Mesenchymal stem cell (in vitro differentiated cells and primary cell): ENCODE measurements around the gene FAM174C.

ENCODE experiments used
- DNase-seq: peaks from one replicate; pipeline ENCODE4 v3.0.0-alpha.2; 2013
- H2AFZ ChIP-seq: one replicate; pipeline ENCODE4 v1.6.1; 2013; ENCODE audit warnings: low read depth, mild to moderate bottlenecking, control low read depth, inconsistent platforms, low read length, moderate library complexity
- H2AK5ac ChIP-seq: 2 replicates; pipeline ENCODE4 v1.6.1; 2013; ENCODE audit warnings: low read length, moderate library complexity, mild to moderate bottlenecking, inconsistent platforms; ENCODE audit not compliant: severe bottlenecking
- H2BK120ac ChIP-seq: one replicate; pipeline ENCODE4 v1.6.1; 2013; ENCODE audit warnings: low read depth, mild to moderate bottlenecking, inconsistent platforms, low read length, moderate library complexity
- H2BK12ac ChIP-seq, 2 experiments: one replicate each; pipeline ENCODE4 v1.6.1; 2013; ENCODE audit warnings: inconsistent platforms in 2 of 2, low read length in 2 of 2, mild to moderate bottlenecking in 2 of 2, moderate library complexity in 2 of 2, control low read depth in 1 of 2
- H2BK15ac ChIP-seq: one replicate; pipeline ENCODE4 v1.6.1; 2013; ENCODE audit warnings: mild to moderate bottlenecking, low read depth, inconsistent platforms; ENCODE audit not compliant: poor library complexity, severe bottlenecking
- H2BK5ac ChIP-seq: 2 replicates; pipeline ENCODE4 v1.6.1; 2013; ENCODE audit warnings: low read depth, mild to moderate bottlenecking, low read length, control low read depth, inconsistent platforms; ENCODE audit not compliant: poor library complexity, severe bottlenecking
- H3K14ac ChIP-seq, 2 experiments: one replicate each; pipeline ENCODE4 v1.6.1; 2013; ENCODE audit warnings: inconsistent platforms in 2 of 2, low read length in 2 of 2, control low read depth in 1 of 2, mild to moderate bottlenecking in 1 of 2, moderate library complexity in 1 of 2
- H3K18ac ChIP-seq, 2 experiments: one replicate each; pipeline ENCODE4 v1.6.1; 2013; ENCODE audit warnings: inconsistent platforms in 2 of 2, low read length in 2 of 2, control low read depth in 1 of 2, low read depth in 1 of 2, mild to moderate bottlenecking in 1 of 2
- H3K23ac ChIP-seq, 2 experiments: one replicate each; pipeline ENCODE4 v1.6.1; 2013; ENCODE audit warnings: inconsistent platforms in 2 of 2, low read length in 2 of 2, mild to moderate bottlenecking in 2 of 2, moderate library complexity in 2 of 2, control low read depth in 1 of 2
- H3K27ac ChIP-seq: 2 replicates; pipeline ENCODE4 v1.5.1; 2013; ENCODE audit warnings: mild to moderate bottlenecking, moderate library complexity, low read length, control low read depth, inconsistent platforms; ENCODE audit not compliant: poor library complexity, severe bottlenecking
- H3K27me3 ChIP-seq, 2 experiments: 2 replicates each; pipeline versions ENCODE4 v1.6.1 to v1.7.0; 2013; ENCODE audit warnings: low read length in 2 of 2, mild to moderate bottlenecking in 2 of 2, moderate library complexity in 2 of 2, control low read depth in 1 of 2, inconsistent platforms in 1 of 2; ENCODE audit not compliant: control insufficient read depth in 1 of 2, insufficient read depth in 1 of 2
- H3K36me3 ChIP-seq, 2 experiments: 2 replicates each; pipeline versions ENCODE4 v1.6.1 to v1.7.0; 2013; ENCODE audit warnings: low read length in 2 of 2, control low read depth in 1 of 2, inconsistent platforms in 1 of 2, low read depth in 1 of 2, mild to moderate bottlenecking in 1 of 2; ENCODE audit not compliant: insufficient read depth in 2 of 2, control insufficient read depth in 1 of 2
- H3K4ac ChIP-seq, 2 experiments: one replicate each; pipeline ENCODE4 v1.6.1; 2013; ENCODE audit warnings: inconsistent platforms in 2 of 2, low read length in 2 of 2, mild to moderate bottlenecking in 2 of 2, moderate library complexity in 2 of 2, control low read depth in 1 of 2, low read depth in 1 of 2
- H3K4me1 ChIP-seq: 2 replicates; pipeline ENCODE4 v1.6.1; 2013; ENCODE audit warnings: low read depth, low read length, control low read depth; ENCODE audit not compliant: control insufficient read depth, insufficient read depth
- H3K4me2 ChIP-seq: 2 replicates; pipeline ENCODE4 v1.6.1; 2013; ENCODE audit warnings: low read length, mild to moderate bottlenecking, inconsistent platforms; ENCODE audit not compliant: poor library complexity, severe bottlenecking
- H3K4me3 ChIP-seq, 2 experiments: 2 replicates each; pipeline versions ENCODE4 v1.5.1 to v1.7.0; 2013; ENCODE audit warnings: low read length in 2 of 2, mild to moderate bottlenecking in 2 of 2, control low read depth in 1 of 2, low read depth in 1 of 2; ENCODE audit not compliant: insufficient read depth in 1 of 2
- H3K79me1 ChIP-seq: replicated peaks from 2 replicates; pipeline ENCODE4 v1.6.1; 2013; ENCODE audit warnings: mild to moderate bottlenecking, control low read depth, low read length, inconsistent platforms; ENCODE audit not compliant: poor library complexity, severe bottlenecking
- H3K9ac ChIP-seq: 2 replicates; pipeline ENCODE4 v1.7.0; 2013; ENCODE audit warnings: mild to moderate bottlenecking, low read length, moderate library complexity
- H3K9me3 ChIP-seq: 2 replicates; pipeline ENCODE4 v1.7.0; 2013; ENCODE audit warnings: mild to moderate bottlenecking, low read length; ENCODE audit not compliant: control insufficient read depth
- H4K8ac ChIP-seq: one replicate; pipeline ENCODE4 v1.6.1; 2013; ENCODE audit warnings: inconsistent platforms, mild to moderate bottlenecking, low read length, moderate library complexity
- H4K91ac ChIP-seq: one replicate; pipeline ENCODE4 v1.6.1; 2013; ENCODE audit warnings: mild to moderate bottlenecking, low read length, inconsistent platforms
- WGBS: methylation state at CpG from one replicate; pipeline ENCODE4 v1.1.7; 2013; ENCODE audit warnings: mixed read lengths; 5-methylcytosine and 5-hydroxymethylcytosine counted together

Gene FAM174C

DNA sequence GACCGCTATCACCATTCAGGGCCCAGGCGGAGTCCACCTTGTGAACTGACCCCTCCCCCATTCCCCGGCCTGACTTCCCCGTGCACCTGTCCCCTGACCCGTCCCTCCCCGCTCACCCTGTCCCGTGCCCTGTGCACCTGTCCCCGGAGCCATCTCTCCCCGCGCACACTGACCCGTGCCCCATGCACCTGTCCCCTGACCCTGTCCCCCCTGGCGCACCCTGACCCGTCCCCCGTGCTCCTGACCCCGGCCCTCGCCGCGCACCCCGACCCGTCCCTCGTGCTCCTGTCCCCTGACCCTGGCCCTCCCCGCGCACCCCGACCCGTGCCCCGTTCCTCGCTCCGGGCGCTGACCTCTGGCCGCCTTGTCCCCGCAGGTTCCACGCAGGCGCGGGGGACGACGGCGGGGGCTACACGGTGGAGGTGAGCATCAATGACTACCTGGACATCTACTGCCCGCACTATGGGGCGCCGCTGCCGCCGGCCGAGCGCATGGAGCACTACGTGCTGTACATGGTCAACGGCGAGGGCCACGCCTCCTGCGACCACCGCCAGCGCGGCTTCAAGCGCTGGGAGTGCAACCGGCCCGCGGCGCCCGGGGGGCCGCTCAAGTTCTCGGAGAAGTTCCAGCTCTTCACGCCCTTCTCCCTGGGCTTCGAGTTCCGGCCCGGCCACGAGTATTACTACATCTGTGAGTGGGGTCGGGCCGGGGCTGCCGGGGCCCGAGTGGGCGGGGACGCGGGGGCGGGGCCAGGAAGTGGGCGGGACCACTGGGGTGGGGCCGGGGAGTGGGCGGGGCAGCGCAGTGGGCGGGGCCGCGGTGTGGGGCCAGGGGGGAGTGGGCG is 20.1 kb downstream of the FAM174C start:
- Histone ChIP-seq H3K4ac (no peak overlapping the region), H3K4me3 (no peak overlapping the region), H3K4me1 (peaks cover 13% of the 10 kb centered on the region), H3K14ac (no peak overlapping the region), H2BK120ac (no peak overlapping the region), H3K79me1 (no peaks in the 10 kb centered on the region), H4K91ac (no peak overlapping the region), H2BK5ac (no peak overlapping the region), H3K9me3 (no peaks in the 10 kb centered on the region), H3K18ac (peak overlapping the region in 1 of 2 experiments; percentile 18), H4K8ac (peak overlapping the region; percentile 59), H3K23ac (no peak overlapping the region), H3K27me3 (peaks cover 40 to 75% of the 10 kb centered on the region in 2 experiments), H2BK12ac (no peak overlapping the region), H3K27ac (no peak overlapping the region), H3K4me2 (no peak overlapping the region), H2BK15ac (no peak overlapping the region), H3K9ac (no peak overlapping the region), H2AFZ (no peak overlapping the region), H2AK5ac (no peak overlapping the region), H3K36me3 (no peaks in the 10 kb centered on the region)
- DNase-seq: peak; percentile 33
- 36% methylated on average over 75 of the region's 82 CpGs for WGBS

- 93% methylated on average over 10 of the region's 13 CpGs for WGBS
Observed at GRCh38 chr19:1296078-1296477, 20.7 kb downstream of the FAM174C start.

DNA sequence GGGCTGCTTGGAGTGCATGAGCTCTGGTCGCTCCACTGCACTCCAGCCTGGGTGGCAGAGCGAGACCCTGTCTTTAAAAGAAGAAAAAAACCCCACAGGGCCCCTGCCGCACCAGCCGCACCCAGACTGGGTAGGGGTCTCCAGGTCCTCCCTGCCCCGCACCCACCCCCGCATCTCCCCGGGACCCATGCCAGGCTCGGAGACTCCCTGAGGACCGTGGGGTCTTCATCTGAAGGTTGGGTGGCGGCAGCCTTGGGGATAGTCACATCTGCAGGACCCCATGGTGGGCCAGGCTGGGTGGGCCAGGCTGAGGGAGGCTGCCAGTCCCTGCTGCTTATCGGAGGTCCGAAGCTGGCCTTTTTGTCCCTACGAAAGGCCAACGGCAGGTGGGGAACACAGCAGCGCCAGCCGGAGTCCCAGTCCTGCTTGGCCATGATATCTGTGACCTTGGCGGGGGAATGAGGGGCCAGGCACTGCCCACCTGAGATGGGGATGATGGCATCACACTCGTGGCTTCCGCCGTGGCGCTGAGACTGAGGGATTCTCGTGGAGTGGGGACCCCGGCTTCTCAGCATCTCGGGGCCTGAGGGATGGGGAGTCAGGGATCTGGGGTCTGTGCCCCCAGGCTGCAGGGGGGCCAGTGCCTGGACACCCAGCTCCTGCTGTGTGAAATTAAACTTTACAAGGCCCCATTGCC is 21.4 kb downstream of the FAM174C start:
- Histone ChIP-seq H3K23ac (no peak overlapping the region), H3K27ac (no peak overlapping the region), H3K27me3 (peaks cover 32 to 65% of the 10 kb centered on the region in 2 experiments), H2BK5ac (no peak overlapping the region), H3K4me3 (no peak overlapping the region), H3K14ac (no peak overlapping the region), H2BK12ac (no peak overlapping the region), H3K4me1 (peaks cover 6% of the 10 kb centered on the region), H2BK120ac (no peak overlapping the region), H3K4ac (no peak overlapping the region), H3K4me2 (no peak overlapping the region), H3K36me3 (no peaks in the 10 kb centered on the region), H4K91ac (no peak overlapping the region), H3K79me1 (no peaks in the 10 kb centered on the region), H4K8ac (no peak overlapping the region), H3K9me3 (no peaks in the 10 kb centered on the region), H2BK15ac (no peak overlapping the region), H2AK5ac (no peak overlapping the region), H3K18ac (no peak overlapping the region), H2AFZ (no peak overlapping the region), H3K9ac (no peak overlapping the region)
- WGBS: 93% methylated on average over 24 of the region's 24 CpGs
- no peak for DNase-seq

More at GRCh38 chr19:1296078-1296477, 20.7 kb downstream of the FAM174C start:
- peaks cover 10% of the 10 kb centered on the region for H3K4me1 ChIP-seq
- no peak overlapping the region for H3K9ac ChIP-seq
- H3K14ac ChIP-seq: no peak overlapping the region
- H3K27ac ChIP-seq: no peak overlapping the region
- H3K36me3 ChIP-seq: no peaks in the 10 kb centered on the region
- no peak overlapping the region for H4K8ac ChIP-seq
- no peaks in the 10 kb centered on the region for H3K79me1 ChIP-seq
- H2BK5ac ChIP-seq: no peak overlapping the region
- no peak overlapping the region for H3K4ac ChIP-seq
- H4K91ac ChIP-seq: no peak overlapping the region
- no peak overlapping the region for H2AK5ac ChIP-seq
- H3K18ac ChIP-seq: no peak overlapping the region
- H2BK15ac ChIP-seq: no peak overlapping the region
- H3K9me3 ChIP-seq: no peaks in the 10 kb centered on the region
- no peak overlapping the region for H3K23ac ChIP-seq
- no peak overlapping the region for H3K4me3 ChIP-seq
- no peak for DNase-seq
- no peak overlapping the region for H2BK120ac ChIP-seq
- H2BK12ac ChIP-seq: no peak overlapping the region
- H3K27me3 ChIP-seq: peaks cover 39 to 72% of the 10 kb centered on the region in 2 experiments
- no peak overlapping the region for H2AFZ ChIP-seq
- no peak overlapping the region for H3K4me2 ChIP-seq

- Histone ChIP-seq H3K4me3 (no peak overlapping the region), H3K36me3 (no peaks in the 10 kb centered on the region), H2BK12ac (no peak overlapping the region), H3K9ac (no peak overlapping the region), H3K4me1 (peaks cover 6% of the 10 kb centered on the region), H3K14ac (no peak overlapping the region), H3K79me1 (no peaks in the 10 kb centered on the region), H3K18ac (no peak overlapping the region), H4K91ac (no peak overlapping the region), H3K4me2 (no peak overlapping the region), H3K27me3 (peaks cover 17 to 63% of the 10 kb centered on the region in 2 experiments), H2BK5ac (no peak overlapping the region), H3K27ac (no peak overlapping the region), H2AK5ac (no peak overlapping the region), H3K9me3 (no peaks in the 10 kb centered on the region), H2AFZ (no peak overlapping the region), H3K23ac (no peak overlapping the region), H2BK15ac (no peak overlapping the region), H3K4ac (no peak overlapping the region), H2BK120ac (no peak overlapping the region), H4K8ac (no peak overlapping the region)
- WGBS: 80% methylated on average over 7 of the region's 8 CpGs
- no peak for DNase-seq
Observed at GRCh38 chr19:1298235-1298634, 22.9 kb downstream of the FAM174C start.
